ENCODE results near the gene MUC2.
A peak's percentile ranks its signal among the peaks of the same experiment; 100 is the strongest.

Gene MUC2

GRCh38 chr11:1073851-1074243 lies 827 bp upstream of the MUC2 start:
- no peak for DNase-seq

DNA sequence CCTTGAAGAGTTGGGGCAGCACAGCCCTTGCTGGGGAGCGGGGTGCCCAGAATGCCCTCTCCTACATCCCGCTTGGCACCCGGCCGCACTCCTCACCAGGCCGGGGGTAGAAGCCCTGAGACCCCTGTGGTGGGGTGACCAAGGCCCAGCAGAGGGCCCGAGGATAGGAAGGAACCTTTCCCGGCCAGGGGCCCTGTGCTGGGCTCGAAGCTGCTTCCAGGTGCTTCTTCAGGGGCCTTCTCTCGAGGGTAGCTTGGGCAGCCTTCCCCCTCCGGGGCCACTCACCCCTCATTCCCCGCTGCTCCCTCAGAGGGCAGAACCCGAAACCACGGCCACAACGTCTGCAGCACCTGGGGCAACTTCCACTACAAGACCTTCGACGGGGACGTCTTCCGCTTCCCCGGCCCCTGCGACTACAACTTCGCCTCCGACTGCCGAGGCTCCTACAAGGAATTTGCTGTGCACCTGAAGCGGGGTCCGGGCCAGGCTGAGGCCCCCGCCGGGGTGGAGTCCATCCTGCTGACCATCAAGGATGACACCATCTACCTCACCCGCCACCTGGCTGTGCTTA lies 752 bp downstream of the MUC2 start:
- DNase-seq = no peak

DNA sequence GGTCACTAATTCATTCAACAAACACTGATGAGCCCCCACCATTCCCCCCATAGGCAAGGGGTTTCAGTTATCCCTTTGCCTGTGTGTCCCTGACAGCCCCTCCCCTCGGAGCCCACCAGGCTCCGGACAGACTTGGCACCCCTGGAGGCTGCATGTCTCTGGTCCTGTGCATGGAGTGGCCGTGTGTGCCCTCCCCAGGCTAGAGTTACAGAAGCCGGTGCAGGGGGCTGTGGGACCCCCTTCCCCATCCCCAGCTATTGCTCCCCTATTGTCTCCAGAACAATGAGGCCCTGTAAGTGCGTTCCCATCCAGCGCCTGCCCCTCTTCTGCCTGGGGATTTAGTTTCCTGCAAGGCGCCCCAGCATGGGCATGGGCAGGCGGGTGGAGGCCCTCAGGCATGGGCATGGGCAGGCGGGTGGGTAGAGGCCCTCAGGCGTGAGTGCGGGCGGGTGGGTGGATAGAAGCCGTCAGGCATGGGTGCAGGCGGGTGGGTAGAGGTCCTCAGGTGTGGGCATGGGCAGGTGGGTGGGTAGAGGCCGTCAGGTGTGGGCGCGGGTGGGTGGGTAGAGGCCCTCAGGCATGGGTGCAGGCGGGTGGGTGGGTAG lies 1.5 kb downstream of the MUC2 start:
- DNase-seq = no peak

GRCh38 chr11:1077033-1077416 lies 2.4 kb downstream of the MUC2 start:
- DNase-seq = no peak

GRCh38 chr11:1077417-1078119 lies 2.9 kb downstream of the MUC2 start:
- no peak for DNase-seq

GRCh38 chr11:1078191-1078601 lies 3.5 kb downstream of the MUC2 start:
- no peak for DNase-seq

DNA sequence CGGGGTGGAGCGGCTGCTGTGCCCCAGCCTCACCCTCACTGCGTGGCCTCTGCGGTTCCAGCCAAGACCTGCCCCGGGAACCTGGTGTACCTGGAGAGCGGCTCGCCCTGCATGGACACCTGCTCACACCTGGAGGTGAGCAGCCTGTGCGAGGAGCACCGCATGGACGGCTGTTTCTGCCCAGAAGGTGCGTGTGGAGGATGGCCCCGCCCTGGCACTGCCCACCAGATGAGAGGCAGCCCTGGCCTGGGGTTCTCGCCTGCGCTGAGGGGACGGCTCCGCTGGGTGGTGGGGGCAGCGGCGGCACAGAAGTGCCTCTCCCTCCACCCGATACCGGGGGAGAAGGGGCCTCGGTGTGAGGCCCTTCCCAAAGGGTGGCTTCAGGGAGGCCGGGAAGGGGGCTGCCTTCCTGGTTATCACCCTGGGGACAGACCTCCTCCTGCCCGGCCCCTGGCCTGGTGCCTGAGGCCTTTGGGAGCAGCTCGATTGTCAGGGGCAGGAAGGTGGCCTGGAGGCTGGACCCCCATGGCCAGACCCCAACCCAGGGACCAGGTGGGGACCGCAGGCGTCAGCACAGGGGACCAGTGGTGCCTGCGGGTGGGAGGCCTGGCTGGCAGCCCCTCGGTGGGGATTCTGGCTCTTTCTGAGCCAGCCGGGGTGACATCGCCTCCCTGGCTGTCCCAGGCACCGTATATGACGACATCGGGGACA lies 7.1 kb downstream of the MUC2 start:
- no peak for DNase-seq

- DNase-seq = no peak
These were observed 7.7 kb downstream of the MUC2 start for GRCh38 chr11:1082346-1082727.

- DNase-seq = no peak
These were observed 8.3 kb downstream of the MUC2 start for GRCh38 chr11:1082728-1083620.

- no peak for DNase-seq
These were observed 9.2 kb downstream of the MUC2 start for GRCh38 chr11:1083621-1084551.

DNA sequence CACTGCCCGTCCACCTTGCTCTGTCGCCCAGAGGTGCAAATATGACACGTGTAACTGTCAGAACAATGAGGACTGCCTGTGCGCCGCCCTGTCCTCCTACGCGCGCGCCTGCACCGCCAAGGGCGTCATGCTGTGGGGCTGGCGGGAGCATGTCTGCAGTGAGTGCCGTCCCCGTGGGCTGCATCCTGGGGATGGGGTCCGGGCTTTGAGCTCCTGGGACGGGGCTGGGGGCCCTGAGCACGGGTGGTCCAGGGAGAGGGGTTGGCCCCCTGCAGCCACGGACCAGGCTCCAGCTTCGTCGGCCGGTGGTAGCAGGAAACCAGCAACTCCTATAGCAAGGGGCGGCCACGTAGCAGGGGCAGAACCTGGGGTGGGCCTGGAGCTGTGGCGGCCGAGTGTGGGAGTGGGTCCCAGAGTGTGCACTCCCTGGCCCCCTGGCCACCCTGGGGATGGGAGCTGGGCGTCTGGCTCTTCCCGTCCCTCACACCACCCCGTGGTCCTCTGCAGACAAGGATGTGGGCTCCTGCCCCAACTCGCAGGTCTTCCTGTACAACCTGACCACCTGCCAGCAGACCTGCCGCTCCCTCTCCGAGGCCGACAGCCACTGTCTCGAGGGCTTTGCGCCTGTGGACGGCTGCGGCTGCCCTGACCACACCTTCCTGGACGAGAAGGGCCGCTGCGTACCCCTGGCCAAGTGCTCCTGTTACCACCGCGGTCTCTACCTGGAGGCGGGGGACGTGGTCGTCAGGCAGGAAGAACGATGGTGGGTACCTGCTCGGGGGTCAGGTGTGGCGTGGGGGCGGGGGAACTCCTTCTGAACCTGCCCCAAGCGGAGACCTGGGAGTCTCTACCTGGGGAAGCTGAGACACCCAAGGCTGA lies 10.1 kb downstream of the MUC2 start:
- DNase-seq = no peak

- no peak for DNase-seq
These were observed 10.9 kb downstream of the MUC2 start for GRCh38 chr11:1085440-1086170.

DNA sequence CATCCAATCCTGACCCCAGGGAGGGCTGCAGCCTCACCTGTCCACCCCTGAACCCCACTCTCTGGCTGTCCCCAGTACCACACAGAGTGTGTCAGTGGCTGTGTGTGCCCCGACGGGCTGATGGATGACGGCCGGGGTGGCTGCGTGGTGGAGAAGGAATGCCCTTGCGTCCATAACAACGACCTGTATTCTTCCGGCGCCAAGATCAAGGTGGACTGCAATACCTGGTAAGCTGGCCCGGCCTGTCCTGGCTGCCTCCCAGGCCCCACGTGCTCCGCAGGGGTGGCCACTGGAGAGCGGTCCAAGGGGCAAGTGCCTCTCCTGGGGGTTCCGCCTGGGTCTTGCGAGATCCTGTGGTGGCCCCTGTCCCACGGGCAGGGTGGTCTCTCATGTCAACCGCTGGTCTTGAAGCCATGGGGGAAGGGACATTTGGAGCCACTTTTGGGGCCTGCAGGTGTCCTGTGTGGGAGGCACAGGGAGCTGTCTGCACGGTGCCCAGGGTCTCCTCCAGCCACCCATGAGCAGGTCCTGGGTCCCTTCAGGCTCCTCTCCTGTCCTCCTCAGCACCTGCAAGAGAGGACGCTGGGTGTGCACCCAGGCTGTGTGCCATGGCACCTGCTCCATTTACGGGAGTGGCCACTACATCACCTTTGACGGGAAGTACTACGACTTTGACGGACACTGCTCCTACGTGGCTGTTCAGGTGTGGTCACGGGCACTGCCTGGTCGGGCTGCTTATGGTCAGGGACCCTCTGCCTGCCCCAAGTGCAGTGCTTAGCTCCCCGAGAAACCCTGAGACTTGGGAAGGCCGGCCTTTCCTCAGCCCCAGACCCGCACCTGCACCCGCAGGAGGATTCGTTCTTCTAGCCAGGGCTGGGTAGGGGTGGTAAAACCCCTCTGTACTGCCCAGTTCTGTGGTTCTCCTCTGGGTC lies 11.8 kb downstream of the MUC2 start:
- no peak for DNase-seq

DNA sequence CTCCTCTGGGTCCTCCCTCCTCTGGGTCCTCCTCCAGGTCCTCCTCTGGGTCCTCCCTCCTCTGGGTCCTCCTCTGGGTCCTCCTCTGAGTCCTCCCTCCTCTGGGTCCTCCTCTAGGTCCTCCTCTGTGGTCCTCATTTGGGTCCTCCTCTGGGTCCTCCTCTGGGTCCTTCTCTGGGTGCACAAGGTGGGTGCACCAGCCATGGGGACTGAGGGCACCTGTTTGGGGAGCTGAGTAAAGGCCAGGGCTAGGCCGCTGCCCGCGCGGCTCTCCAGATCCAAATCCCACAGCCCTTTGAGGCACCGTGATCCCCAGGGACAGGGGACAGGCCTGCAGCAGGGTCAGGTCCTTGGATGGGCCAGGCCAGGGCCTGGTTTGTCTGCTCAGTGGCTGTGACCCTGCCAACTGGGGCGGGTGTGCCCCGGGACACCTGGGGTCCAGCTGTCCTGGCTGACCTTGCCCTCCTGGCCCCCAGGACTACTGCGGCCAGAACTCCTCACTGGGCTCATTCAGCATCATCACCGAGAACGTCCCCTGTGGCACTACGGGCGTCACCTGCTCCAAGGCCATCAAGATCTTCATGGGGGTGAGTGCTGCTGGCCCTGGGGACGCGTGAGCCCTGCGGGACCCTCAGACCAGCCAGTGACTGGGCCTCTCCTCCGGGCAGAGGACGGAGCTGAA lies 12.7 kb downstream of the MUC2 start:
- no peak for DNase-seq

DNA sequence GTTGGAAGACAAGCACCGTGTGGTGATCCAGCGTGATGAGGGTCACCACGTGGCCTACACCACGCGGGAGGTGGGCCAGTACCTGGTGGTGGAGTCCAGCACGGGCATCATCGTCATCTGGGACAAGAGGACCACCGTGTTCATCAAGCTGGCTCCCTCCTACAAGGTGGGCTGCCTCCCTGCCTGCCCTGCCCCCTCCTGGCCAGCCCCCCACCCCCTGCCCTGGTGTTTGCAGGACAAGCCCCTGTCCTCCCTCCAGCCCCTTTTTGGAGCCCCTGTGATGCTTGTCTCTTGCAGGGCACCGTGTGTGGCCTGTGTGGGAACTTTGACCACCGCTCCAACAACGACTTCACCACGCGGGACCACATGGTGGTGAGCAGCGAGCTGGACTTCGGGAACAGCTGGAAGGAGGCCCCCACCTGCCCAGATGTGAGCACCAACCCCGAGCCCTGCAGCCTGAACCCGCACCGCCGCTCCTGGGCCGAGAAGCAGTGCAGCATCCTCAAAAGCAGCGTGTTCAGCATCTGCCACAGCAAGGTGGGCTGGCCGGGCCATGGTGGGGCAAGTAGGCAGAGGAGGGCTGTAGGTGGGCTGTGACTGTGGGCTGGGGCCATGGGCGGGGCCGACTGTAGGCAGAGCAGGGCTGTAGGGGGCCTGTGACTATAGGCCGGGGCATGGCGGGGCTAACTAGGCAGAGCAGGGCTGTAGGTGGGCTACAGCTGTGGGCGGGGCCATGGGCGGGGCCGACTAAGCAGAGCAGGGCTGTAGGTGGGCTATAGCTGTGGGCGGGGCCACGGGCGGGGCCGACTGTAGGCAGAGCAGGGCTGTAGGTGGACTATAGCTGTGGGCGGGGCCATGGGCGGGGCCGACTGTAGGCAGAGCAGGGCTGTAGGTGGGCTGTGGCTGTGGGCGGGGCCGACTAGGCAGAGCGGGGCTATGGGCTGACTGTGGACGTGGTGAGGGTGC lies 13.6 kb downstream of the MUC2 start:
- DNase-seq = peak; percentile 35

DNA sequence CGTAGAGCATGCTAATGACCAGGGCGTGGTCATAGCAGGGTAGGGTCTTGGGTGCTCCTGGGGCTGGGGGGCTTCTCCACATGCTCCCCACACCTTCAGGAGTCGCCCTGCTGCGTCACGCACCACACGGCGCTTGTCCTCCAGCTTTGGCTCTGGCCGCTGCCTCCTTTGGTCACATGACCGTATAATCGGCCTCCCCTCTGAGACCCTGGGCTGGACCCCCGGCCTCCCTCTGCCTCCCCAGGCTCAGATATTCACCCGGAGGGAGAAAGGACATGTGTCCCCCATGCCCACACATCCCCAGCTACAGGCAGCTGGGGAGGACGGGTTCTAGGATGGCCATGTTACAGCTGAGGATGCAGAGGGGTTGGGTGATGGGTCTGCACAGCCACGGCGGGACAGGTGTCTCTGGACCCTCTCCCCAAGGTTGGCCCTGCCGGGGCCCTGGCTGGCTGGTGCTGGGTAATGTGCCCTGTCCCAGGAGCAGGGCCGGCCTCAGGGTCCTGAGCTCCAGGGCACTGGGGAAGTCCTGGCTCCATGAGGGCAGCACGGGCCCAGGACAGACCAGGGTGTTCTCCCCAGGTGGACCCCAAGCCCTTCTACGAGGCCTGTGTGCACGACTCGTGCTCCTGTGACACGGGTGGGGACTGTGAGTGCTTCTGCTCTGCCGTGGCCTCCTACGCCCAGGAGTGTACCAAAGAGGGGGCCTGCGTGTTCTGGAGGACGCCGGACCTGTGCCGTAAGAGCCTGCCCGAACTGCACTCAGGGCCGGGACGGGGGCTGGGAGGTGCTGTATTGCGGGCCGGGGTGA lies 14.5 kb downstream of the MUC2 start:
- DNase-seq = no peak

All from stimulated activated CD4-positive, alpha-beta T cell treated with anti-CD3 and anti-CD28 coated beads, Interleukin-15, amount 100 ng/mL, for 24 hours (primary cell).